ENCODE measurements around the gene UNG. TPM values are rescaled to one million over a fixed set of nuclear protein-coding genes. Genes with fewer than 3 reads are reported as not detected.

Gene UNG
- total RNA-seq, 2 experiments from 2014 or later, result 3.3 to 3.6 TPM

GRCh38 chr12:109137055-109137454 is 39.7 kb downstream of the UNG start:
- Histone ChIP-seq H3K4me1 (ENCODE audit: insufficient read depth, low read length) (no peaks in the 10 kb centered on the region), H3K27me3 (ENCODE audit: control insufficient read depth in 1 of 2, insufficient read depth in 2 of 2, low read length in 2 of 2) (no peaks in the 10 kb centered on the region), H3K9me3 (ENCODE audit: control insufficient read depth in 1 of 2, insufficient read depth in 1 of 2, low read length in 2 of 2) (no peaks in the 10 kb centered on the region), H3K36me3 (ENCODE audit: insufficient read depth, low read length) (no peaks in the 10 kb centered on the region), H3K27ac (ENCODE audit: low read depth in 1 of 2, low read length in 2 of 2) (no peak overlapping the region), H3K4me3 (ENCODE audit: low read length) (no peak overlapping the region)
- H3K27me3 Mint-ChIP-seq, result no peaks in the 10 kb centered on the region
- no peak overlapping the region for H3K27ac Mint-ChIP-seq
- H3K4me1 Mint-ChIP-seq (ENCODE audit: low read depth), result no peaks in the 10 kb centered on the region
- no peak for ATAC-seq (ENCODE audit: poor library complexity)
- TF ChIP-seq CTCF (IDR thresholded peaks at IDR 0.05), result no peak
- ChIA-PET POLR2A (no interaction called here), CTCF (no interaction called here)
- no peak for DNase-seq
- H3K4me3 Mint-ChIP-seq, result no peak overlapping the region
- peaks cover 3% of the 10 kb centered on the region for H3K36me3 Mint-ChIP-seq (ENCODE audit: low read depth)
- peaks cover 2% of the 10 kb centered on the region for H3K9me3 Mint-ChIP-seq
- intact Hi-C loops (cut with DNase I, micrococcal nuclease), result no loop called here

GRCh38 chr12:109139360-109139759 is 42.0 kb downstream of the UNG start:
- Histone ChIP-seq H3K9me3 (ENCODE audit: control insufficient read depth in 1 of 2, insufficient read depth in 1 of 2, low read length in 2 of 2) (no peaks in the 10 kb centered on the region), H3K36me3 (ENCODE audit: insufficient read depth, low read length) (no peaks in the 10 kb centered on the region), H3K27ac (ENCODE audit: low read depth in 1 of 2, low read length in 2 of 2) (no peak overlapping the region), H3K4me3 (ENCODE audit: low read length) (no peak overlapping the region), H3K4me1 (ENCODE audit: insufficient read depth, low read length) (peaks cover 11% of the 10 kb centered on the region), H3K27me3 (ENCODE audit: control insufficient read depth in 1 of 2, insufficient read depth in 2 of 2, low read length in 2 of 2) (no peaks in the 10 kb centered on the region)
- Mint-ChIP-seq H3K9me3 (peaks cover 2% of the 10 kb centered on the region), H3K27me3 (no peaks in the 10 kb centered on the region), H3K27ac (no peak overlapping the region), H3K4me3 (no peak overlapping the region), H3K36me3 (ENCODE audit: low read depth) (peaks cover 3% of the 10 kb centered on the region), H3K4me1 (ENCODE audit: low read depth) (no peaks in the 10 kb centered on the region)
- intact Hi-C loops (cut with DNase I, micrococcal nuclease), result no loop called here
- ChIA-PET POLR2A (no interaction called here), CTCF (interaction anchor here (1.5 kb wide), 1 partner anchor 9 kb away, joined by 3 read pairs; no protein-coding TSS in a partner anchor)
- ATAC-seq (ENCODE audit: poor library complexity) (no peak), DNase-seq (no peak)
- TF ChIP-seq CTCF (IDR thresholded peaks at IDR 0.05), result no peak

- Mint-ChIP-seq H3K36me3 (ENCODE audit: low read depth) (peaks cover 3% of the 10 kb centered on the region), H3K9me3 (peaks cover 2% of the 10 kb centered on the region)
- POLR2A ChIA-PET, result no interaction called here
These were observed 42.4 kb downstream of the UNG start for GRCh38 chr12:109139791-109140190.

More at GRCh38 chr12:109139791-109140190, 42.4 kb downstream of the UNG start:
- Histone ChIP-seq H3K36me3 (ENCODE audit: insufficient read depth, low read length) (no peaks in the 10 kb centered on the region), H3K27me3 (ENCODE audit: control insufficient read depth in 1 of 2, insufficient read depth in 2 of 2, low read length in 2 of 2) (no peaks in the 10 kb centered on the region), H3K27ac (ENCODE audit: low read depth in 1 of 2, low read length in 2 of 2) (no peak overlapping the region), H3K4me3 (ENCODE audit: low read length) (no peak overlapping the region), H3K4me1 (ENCODE audit: insufficient read depth, low read length) (peaks cover 11% of the 10 kb centered on the region), H3K9me3 (ENCODE audit: control insufficient read depth in 1 of 2, insufficient read depth in 1 of 2, low read length in 2 of 2) (no peaks in the 10 kb centered on the region)
- no peak for DNase-seq
- CTCF ChIA-PET, result interaction anchor here (1.5 kb wide), 1 partner anchor 9 kb away, joined by 3 read pairs; no protein-coding TSS in a partner anchor
- no peaks in the 10 kb centered on the region for H3K4me1 Mint-ChIP-seq (ENCODE audit: low read depth)
- no peak overlapping the region for H3K27ac Mint-ChIP-seq
- TF ChIP-seq CTCF (IDR thresholded peaks at IDR 0.05), result no peak
- H3K4me3 Mint-ChIP-seq, result no peak overlapping the region
- ATAC-seq (ENCODE audit: poor library complexity), result no peak
- no peaks in the 10 kb centered on the region for H3K27me3 Mint-ChIP-seq
- intact Hi-C loops (cut with DNase I, micrococcal nuclease), result no loop called here
